Upper lobe of left lung (tissue), 6 donors: ENCODE measurements around the gene RGS11. TPM values are rescaled to one million over a fixed set of nuclear protein-coding genes. Genes with fewer than 3 reads are reported as not detected.

Experiments used
- ATAC-seq, 2 donors: fragments of 200-7000 bp; cut with Tn5 transposase; one replicate each; pipeline ENCODE4 v1.9.1; 2022; ENCODE audit warnings: mild to moderate bottlenecking in 2 of 2, moderate library complexity in 2 of 2; ENCODE audit not compliant: low FRiP score in 2 of 2
- DNase-seq, 2 donors: peaks; one replicate each; pipeline ENCODE4 v3.0.0-alpha.2; 2019 to 2020
- H3K27ac ChIP-seq, 4 donors: fragments of 200-600 bp; sonication (generic); one replicate each; pipeline ENCODE4 v1.5.1; 2016 to 2019
- H3K27me3 ChIP-seq, 4 donors: fragments of 200-600 bp; sonication (generic); one replicate each; pipeline ENCODE4 v1.5.1; 2017 to 2019
- H3K36me3 ChIP-seq, 4 donors: fragments of 200-600 bp; sonication (generic); one replicate each; pipeline ENCODE4 v1.5.1; 2016 to 2019
- H3K4me1 ChIP-seq, 4 donors: fragments of 200-600 bp; sonication (generic); one replicate each; pipeline ENCODE4 v1.5.1; 2018 to 2019
- H3K4me3 ChIP-seq, 4 donors: fragments of 200-600 bp; sonication (generic); one replicate each; pipeline ENCODE4 v1.5.1; 2017 to 2019; ENCODE audit warnings: mild to moderate bottlenecking in 2 of 4, moderate library complexity in 1 of 4
- H3K9me3 ChIP-seq, 4 donors: fragments of 200-600 bp; sonication (generic); one replicate each; pipeline ENCODE4 v1.5.1; 2018 to 2019
- EP300 ChIP-seq, 4 donors: sonication (generic); formaldehyde crosslinking; IDR thresholded peaks; one replicate each; pipeline ENCODE4 v1.5.1; 2017; ENCODE audit warnings: antibody characterized with exemption in 4 of 4, control low read depth in 2 of 4
- POLR2A ChIP-seq, 4 donors: fragments of 450-650 bp; IDR thresholded peaks; one replicate each; pipeline ENCODE4 v1.5.1; 2016 to 2017; ENCODE audit warnings: antibody characterized with exemption in 4 of 4, mild to moderate bottlenecking in 2 of 4
- POLR2AphosphoS5 ChIP-seq, 2 donors: sonication (generic); formaldehyde crosslinking; IDR thresholded peaks; one replicate each; pipeline ENCODE4 v1.5.1; 2017; ENCODE audit warnings: antibody characterized with exemption in 2 of 2
- WGBS, 2 donors: methylation state at CpG; one replicate each; pipeline ENCODE4 v1.1.5; 2017 to 2018; 5-methylcytosine and 5-hydroxymethylcytosine counted together
- total RNA-seq, 6 donors: library from RNA; depleted of rRNA in 4 of 6; stranded (reverse); fragments of >200 nt in 4 of 6; gene quantifications; one replicate each; pipeline versions ENCODE4 v1.1.0 to v1.2.1, GENCODE V29; 2016 to 2021
- TF ChIP-seq, protein P1 (sequence below), 6 experiments: fragments of 450-650 bp in 4 of 6; fragments of 200-600 bp in 2 of 6; sonication (generic) in 2 of 6; IDR thresholded peaks; one replicate each; pipeline ENCODE4 v1.5.1; 2016 to 2019; ENCODE audit warnings: antibody characterized with exemption in 6 of 6
- donor health status: DM: no; HTN: no; CAD: no; lungs with moderate emphysema.
- donor health status: DM: no; HTN: yes; CAD: no; lungs with severe emphysema.

RGS11 gene
- total RNA-seq, 6 donors from 2014 or later, result 1.9 to 16.8 (median 5.5) TPM

DNA sequence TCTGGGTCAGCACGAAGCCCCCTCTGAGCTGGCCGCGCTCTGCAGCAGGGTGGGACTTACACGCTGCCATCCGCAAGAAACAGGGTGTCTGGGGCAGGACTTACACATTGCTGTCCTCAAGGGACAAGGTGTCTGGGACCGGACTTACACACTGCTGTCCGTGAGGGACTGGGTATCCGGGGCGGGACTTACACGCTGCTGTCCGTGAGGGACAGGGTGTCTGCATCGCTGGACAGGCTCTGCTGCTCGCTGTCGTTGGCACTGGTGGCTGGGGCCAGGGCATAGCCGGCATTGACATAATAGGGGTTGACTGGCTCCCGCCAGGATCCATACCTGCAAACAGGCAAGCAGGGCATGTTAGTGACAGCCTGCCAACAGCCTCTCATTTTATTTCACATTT lies 38.6 kb upstream of the RGS11 start:
- H3K4me3 ChIP-seq, result no peak overlapping the region
- no peak overlapping the region for H3K27ac ChIP-seq
- H3K27me3 ChIP-seq, result no peaks in the 10 kb centered on the region
- H3K4me1 ChIP-seq, result no peaks in the 10 kb centered on the region
- ATAC-seq, result no peak
- 95% methylated on average over 4 to 16 of the region's 16 CpGs for WGBS, 2 donors
- peaks cover 8 to 61% (median 40%) of the 10 kb centered on the region in 4 donors for H3K36me3 ChIP-seq
- TF ChIP-seq EP300 (IDR thresholded peaks at IDR 0.05) (no peak), POLR2A (IDR thresholded peaks at IDR 0.05) (no peak), POLR2AphosphoS5 (IDR thresholded peaks at IDR 0.05) (no peak)
- TF ChIP-seq, protein P1, sequence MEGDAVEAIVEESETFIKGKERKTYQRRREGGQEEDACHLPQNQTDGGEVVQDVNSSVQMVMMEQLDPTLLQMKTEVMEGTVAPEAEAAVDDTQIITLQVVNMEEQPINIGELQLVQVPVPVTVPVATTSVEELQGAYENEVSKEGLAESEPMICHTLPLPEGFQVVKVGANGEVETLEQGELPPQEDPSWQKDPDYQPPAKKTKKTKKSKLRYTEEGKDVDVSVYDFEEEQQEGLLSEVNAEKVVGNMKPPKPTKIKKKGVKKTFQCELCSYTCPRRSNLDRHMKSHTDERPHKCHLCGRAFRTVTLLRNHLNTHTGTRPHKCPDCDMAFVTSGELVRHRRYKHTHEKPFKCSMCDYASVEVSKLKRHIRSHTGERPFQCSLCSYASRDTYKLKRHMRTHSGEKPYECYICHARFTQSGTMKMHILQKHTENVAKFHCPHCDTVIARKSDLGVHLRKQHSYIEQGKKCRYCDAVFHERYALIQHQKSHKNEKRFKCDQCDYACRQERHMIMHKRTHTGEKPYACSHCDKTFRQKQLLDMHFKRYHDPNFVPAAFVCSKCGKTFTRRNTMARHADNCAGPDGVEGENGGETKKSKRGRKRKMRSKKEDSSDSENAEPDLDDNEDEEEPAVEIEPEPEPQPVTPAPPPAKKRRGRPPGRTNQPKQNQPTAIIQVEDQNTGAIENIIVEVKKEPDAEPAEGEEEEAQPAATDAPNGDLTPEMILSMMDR (IDR thresholded peaks at IDR 0.05), result no peak
- H3K9me3 ChIP-seq, result no peaks in the 10 kb centered on the region
- no peak for DNase-seq

DNA sequence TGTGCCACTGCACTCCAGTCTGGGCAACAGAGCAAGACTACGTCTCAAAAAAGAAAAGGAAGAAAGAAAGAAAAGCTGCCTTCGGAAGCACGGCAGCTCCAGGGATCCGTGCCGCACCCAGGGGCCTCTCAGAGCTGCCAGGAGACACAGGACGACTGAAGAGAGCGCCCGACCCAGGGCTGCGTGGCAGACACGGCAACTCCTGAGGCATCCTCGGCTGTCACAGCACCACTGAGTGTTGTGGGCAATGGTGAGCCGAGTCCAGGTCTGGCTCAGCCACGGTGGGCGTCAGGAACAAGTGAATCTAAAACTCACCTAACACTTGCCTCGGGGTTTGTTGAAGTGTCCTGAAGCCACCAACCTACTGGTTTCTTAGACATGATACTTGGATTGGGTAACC lies 36.0 kb upstream of the RGS11 start:
- TF ChIP-seq POLR2A (IDR thresholded peaks at IDR 0.05), result no peak
- TF ChIP-seq, protein P1 (IDR thresholded peaks at IDR 0.05), result no peak
- TF ChIP-seq EP300 (IDR thresholded peaks at IDR 0.05), result no peak
- TF ChIP-seq POLR2AphosphoS5 (IDR thresholded peaks at IDR 0.05), result no peak
- no peak overlapping the region for H3K27ac ChIP-seq
- ATAC-seq (no peak), DNase-seq (no peak)
- H3K4me3 ChIP-seq, result no peak overlapping the region
- peaks cover 3 to 73% (median 54%) of the 10 kb centered on the region in 4 donors for H3K36me3 ChIP-seq
- 93 to 97% methylated on average over 13 to 15 of the region's 15 CpGs for WGBS, 2 donors
- H3K9me3 ChIP-seq, result no peaks in the 10 kb centered on the region
- no peaks in the 10 kb centered on the region for H3K27me3 ChIP-seq
- no peaks in the 10 kb centered on the region for H3K4me1 ChIP-seq

DNA sequence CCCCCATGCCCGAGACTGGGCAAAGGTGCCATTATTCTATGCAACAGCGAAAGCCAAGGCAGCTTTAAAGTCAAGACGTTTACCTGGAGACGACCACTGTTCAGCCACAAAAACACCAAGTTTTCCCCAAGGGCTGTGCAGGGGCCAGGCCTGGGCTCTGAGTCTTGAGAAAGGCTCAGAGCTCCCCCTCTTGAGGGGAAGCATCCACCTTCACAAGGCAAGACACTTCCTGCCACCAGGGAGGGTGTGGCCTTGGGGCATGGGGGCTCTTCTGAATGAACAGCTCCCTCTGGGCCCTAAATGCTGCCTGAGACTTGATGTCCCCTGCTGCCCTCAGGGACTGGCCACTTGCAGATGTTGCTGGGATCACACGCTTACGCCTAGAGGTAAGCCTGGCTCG lies 33.7 kb upstream of the RGS11 start:
- ATAC-seq (no peak), DNase-seq (no peak)
- TF ChIP-seq POLR2A (IDR thresholded peaks at IDR 0.05), result no peak
- TF ChIP-seq POLR2AphosphoS5 (IDR thresholded peaks at IDR 0.05), result no peak
- TF ChIP-seq EP300 (IDR thresholded peaks at IDR 0.05), result no peak
- TF ChIP-seq, protein P1 (IDR thresholded peaks at IDR 0.05), result no peak
- 70 to 100% methylated on average over 2 to 5 of the region's 7 CpGs for WGBS, 2 donors
- Histone ChIP-seq H3K27me3 (no peaks in the 10 kb centered on the region), H3K27ac (no peak overlapping the region), H3K4me1 (no peaks in the 10 kb centered on the region), H3K9me3 (no peaks in the 10 kb centered on the region), H3K4me3 (no peak overlapping the region), H3K36me3 (peaks cover 3 to 80% (median 59%) of the 10 kb centered on the region in 4 donors)

DNA sequence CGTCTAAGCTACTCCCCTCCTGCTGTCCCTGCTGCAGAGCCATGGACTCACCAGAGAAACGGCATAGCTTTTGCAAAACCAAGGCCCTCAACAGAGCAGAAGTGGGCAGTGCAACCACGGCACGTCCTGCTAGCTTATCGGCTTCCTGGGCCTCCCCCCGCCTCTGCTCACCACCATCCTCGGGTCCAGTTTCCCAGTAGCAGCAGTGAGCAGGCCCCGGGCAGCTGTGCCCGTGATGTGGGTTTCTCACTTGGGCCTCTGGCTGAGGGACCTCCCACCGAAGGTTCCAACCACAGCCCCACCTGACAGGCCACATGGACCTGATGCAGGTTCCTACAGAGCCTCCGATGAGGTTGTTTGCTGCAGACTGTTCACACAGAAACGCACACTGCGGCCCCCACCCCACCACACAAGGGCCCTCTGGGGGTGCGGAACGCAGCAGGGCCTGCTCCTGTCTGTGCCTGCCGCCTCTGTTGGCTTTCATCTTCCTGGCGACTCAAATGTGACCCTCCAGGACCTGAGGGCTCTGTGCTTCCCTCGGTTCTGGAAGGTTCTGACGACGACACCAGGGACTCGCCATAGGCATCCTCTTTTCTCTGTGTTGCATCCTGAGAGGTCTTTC lies 32.1 kb upstream of the RGS11 start:
- no peaks in the 10 kb centered on the region for H3K4me1 ChIP-seq
- H3K9me3 ChIP-seq, result no peaks in the 10 kb centered on the region
- peaks cover 6 to 76% (median 53%) of the 10 kb centered on the region in 4 donors for H3K36me3 ChIP-seq
- H3K27ac ChIP-seq, result no peak overlapping the region
- ATAC-seq (peak in 1 of 2 donors; percentile 28), DNase-seq (no peak)
- no peak overlapping the region for H3K4me3 ChIP-seq
- no peak for TF ChIP-seq EP300 (IDR thresholded peaks at IDR 0.05)
- TF ChIP-seq POLR2AphosphoS5 (IDR thresholded peaks at IDR 0.05), result no peak
- TF ChIP-seq POLR2A (IDR thresholded peaks at IDR 0.05), result no peak
- TF ChIP-seq, protein P1 (IDR thresholded peaks at IDR 0.05), result no peak
- whole genome bisulfite sequencing, 2 donors, result 77 to 86% methylated on average over 15 to 21 of the region's 21 CpGs
- no peaks in the 10 kb centered on the region for H3K27me3 ChIP-seq

DNA sequence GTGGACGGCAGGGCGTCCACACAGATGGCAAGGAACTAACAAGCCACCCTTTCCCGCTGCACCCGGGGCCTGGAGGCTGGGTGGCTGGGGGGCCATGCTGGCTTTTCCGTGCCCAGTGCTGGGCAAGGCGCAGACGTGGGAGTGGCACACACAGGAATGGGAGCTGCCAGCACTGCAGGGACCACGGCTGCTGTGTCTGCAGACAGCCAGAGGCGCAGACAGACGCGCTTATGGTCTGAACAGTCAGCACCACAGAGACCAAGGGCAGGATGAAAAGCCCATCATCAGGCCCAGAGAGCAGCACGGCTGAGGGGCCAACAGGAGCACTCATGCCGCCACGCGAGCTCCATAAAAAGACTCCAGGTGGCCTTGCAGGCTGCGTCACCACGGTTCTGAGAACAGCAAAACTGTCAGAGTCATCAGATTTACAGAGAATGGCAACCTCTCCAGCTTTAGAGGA lies 31.2 kb upstream of the RGS11 start:
- Histone ChIP-seq H3K9me3 (no peaks in the 10 kb centered on the region), H3K4me1 (no peaks in the 10 kb centered on the region), H3K27ac (no peak overlapping the region), H3K27me3 (no peaks in the 10 kb centered on the region), H3K36me3 (peaks cover 3 to 75% (median 54%) of the 10 kb centered on the region in 4 donors), H3K4me3 (no peak overlapping the region)
- DNase-seq (no peak), ATAC-seq (no peak)
- TF ChIP-seq POLR2A (IDR thresholded peaks at IDR 0.05) (no peak), EP300 (IDR thresholded peaks at IDR 0.05) (no peak), POLR2AphosphoS5 (IDR thresholded peaks at IDR 0.05) (no peak)
- TF ChIP-seq, protein P1 (IDR thresholded peaks at IDR 0.05), result no peak
- 92 to 93% methylated on average over 16 to 17 of the region's 17 CpGs for WGBS, 2 donors
